DND-41 (cell line): ENCODE results near the gene MBP.

ENCODE experiments used
- ATAC-seq: fragments of 200-7000 bp; cut with Tn5 transposase; 3 replicates; pipeline ENCODE4 v1.9.1; 2021; ENCODE audit warnings: low read depth; ENCODE audit not compliant: insufficient read depth
- DNase-seq: peaks from one replicate; pipeline ENCODE4 v3.0.0-alpha.2; 2020
- H2AFZ ChIP-seq: 2 replicates; pipeline ENCODE4 v1.6.0; 2012; ENCODE audit warnings: low read depth, low read length
- H3K27ac ChIP-seq: 2 replicates; pipeline ENCODE4 v1.5.1; 2012; ENCODE audit warnings: low read length, inconsistent platforms
- H3K27me3 ChIP-seq: fragments of 200-600 bp; sonication (generic); 2 replicates; pipeline ENCODE4 v1.6.0; 2012; ENCODE audit warnings: low read length, mild to moderate bottlenecking, inconsistent platforms; ENCODE audit not compliant: insufficient read depth, poor library complexity
- H3K36me3 ChIP-seq: 2 replicates; pipeline ENCODE4 v1.5.1; 2012; ENCODE audit warnings: low read length, inconsistent platforms; ENCODE audit not compliant: insufficient read depth
- H3K4me1 ChIP-seq: 2 replicates; pipeline ENCODE4 v1.5.1; 2012; ENCODE audit warnings: mild to moderate bottlenecking, low read length; ENCODE audit not compliant: insufficient read depth
- H3K4me2 ChIP-seq: 2 replicates; pipeline ENCODE4 v1.6.0; 2012; ENCODE audit warnings: mild to moderate bottlenecking, moderate library complexity, low read length, inconsistent platforms; ENCODE audit not compliant: insufficient read depth
- H3K4me3 ChIP-seq, 2 experiments: fragments of 200-600 bp in 1 of 2; shearing (Covaris generic) in 1 of 2; 2 replicates each; pipeline ENCODE4 v1.5.1; 2012 to 2016; ENCODE audit warnings: inconsistent platforms in 2 of 2, low read length in 2 of 2, mild to moderate bottlenecking in 2 of 2, low read depth in 1 of 2, moderate library complexity in 1 of 2
- H3K79me2 ChIP-seq: 2 replicates; pipeline ENCODE4 v1.6.0; 2012; ENCODE audit warnings: low read length, inconsistent platforms; ENCODE audit not compliant: insufficient read depth
- H3K9ac ChIP-seq: 2 replicates; pipeline ENCODE4 v1.6.0; 2012; ENCODE audit warnings: low read depth, mild to moderate bottlenecking, inconsistent platforms, low read length, moderate library complexity
- H3K9me3 ChIP-seq: 2 replicates; pipeline ENCODE4 v1.5.1; 2012; ENCODE audit warnings: low read length, moderate library complexity, mild to moderate bottlenecking, inconsistent platforms; ENCODE audit not compliant: insufficient read depth, severe bottlenecking
- H4K20me1 ChIP-seq: 2 replicates; pipeline ENCODE4 v1.6.0; 2012; ENCODE audit warnings: low read length; ENCODE audit not compliant: insufficient read depth
- EZH2 ChIP-seq: IDR thresholded peaks from 3 replicates; pipeline ENCODE4 v1.6.1; 2012; ENCODE audit warnings: borderline replicate concordance, low read depth, mild to moderate bottlenecking, moderate library complexity, low read length, inconsistent platforms; ENCODE audit not compliant: severe bottlenecking
- TF ChIP-seq, protein P1 (sequence below): IDR thresholded peaks from 2 replicates; pipeline ENCODE4 v1.5.1; 2012; ENCODE audit warnings: borderline replicate concordance, low read length, moderate library complexity, mild to moderate bottlenecking; ENCODE audit not compliant: poor library complexity, severe bottlenecking; ENCODE audit errors: extremely low read depth

Gene MBP

DNA sequence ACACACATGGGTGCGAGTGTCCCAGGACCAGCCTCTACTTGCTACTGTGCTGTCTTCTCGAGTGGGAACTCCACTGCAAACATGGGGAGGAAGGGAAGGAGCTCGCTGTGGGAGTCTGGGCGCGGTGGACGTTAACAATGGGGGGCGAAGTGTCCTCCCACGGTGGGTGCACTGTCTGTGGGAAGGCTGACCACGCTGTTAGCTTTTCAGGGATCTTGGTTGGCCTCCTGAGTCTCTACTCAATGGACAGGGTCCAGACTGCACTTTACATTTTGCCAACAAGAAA lies 146.7 kb downstream of the MBP start:
- no peaks in the 10 kb centered on the region for H3K27me3 ChIP-seq
- H3K9ac ChIP-seq: no peak overlapping the region
- no peak overlapping the region for H3K4me3 ChIP-seq
- no peak overlapping the region for H2AFZ ChIP-seq
- H3K79me2 ChIP-seq: no peaks in the 10 kb centered on the region
- H4K20me1 ChIP-seq: no peaks in the 10 kb centered on the region
- TF ChIP-seq, protein P1, sequence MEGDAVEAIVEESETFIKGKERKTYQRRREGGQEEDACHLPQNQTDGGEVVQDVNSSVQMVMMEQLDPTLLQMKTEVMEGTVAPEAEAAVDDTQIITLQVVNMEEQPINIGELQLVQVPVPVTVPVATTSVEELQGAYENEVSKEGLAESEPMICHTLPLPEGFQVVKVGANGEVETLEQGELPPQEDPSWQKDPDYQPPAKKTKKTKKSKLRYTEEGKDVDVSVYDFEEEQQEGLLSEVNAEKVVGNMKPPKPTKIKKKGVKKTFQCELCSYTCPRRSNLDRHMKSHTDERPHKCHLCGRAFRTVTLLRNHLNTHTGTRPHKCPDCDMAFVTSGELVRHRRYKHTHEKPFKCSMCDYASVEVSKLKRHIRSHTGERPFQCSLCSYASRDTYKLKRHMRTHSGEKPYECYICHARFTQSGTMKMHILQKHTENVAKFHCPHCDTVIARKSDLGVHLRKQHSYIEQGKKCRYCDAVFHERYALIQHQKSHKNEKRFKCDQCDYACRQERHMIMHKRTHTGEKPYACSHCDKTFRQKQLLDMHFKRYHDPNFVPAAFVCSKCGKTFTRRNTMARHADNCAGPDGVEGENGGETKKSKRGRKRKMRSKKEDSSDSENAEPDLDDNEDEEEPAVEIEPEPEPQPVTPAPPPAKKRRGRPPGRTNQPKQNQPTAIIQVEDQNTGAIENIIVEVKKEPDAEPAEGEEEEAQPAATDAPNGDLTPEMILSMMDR: no peak
- no peak for TF ChIP-seq EZH2
- H3K4me1 ChIP-seq: peaks cover 5% of the 10 kb centered on the region; the same call in 1 of the 2 replicates
- H3K27ac ChIP-seq: no peak overlapping the region
- H3K9me3 ChIP-seq: no peaks in the 10 kb centered on the region
- ATAC-seq: no peak
- no peak overlapping the region for H3K4me2 ChIP-seq
- DNase-seq: no peak
- no peaks in the 10 kb centered on the region for H3K36me3 ChIP-seq

- H3K9ac ChIP-seq: no peak overlapping the region
- DNase-seq (no peak), ATAC-seq (no peak)
- no peaks in the 10 kb centered on the region for H3K36me3 ChIP-seq
- H3K27me3 ChIP-seq: no peaks in the 10 kb centered on the region
- no peak overlapping the region for H3K27ac ChIP-seq
- no peak overlapping the region for H3K4me2 ChIP-seq
- no peaks in the 10 kb centered on the region for H3K79me2 ChIP-seq
- H2AFZ ChIP-seq: no peak overlapping the region
- H3K9me3 ChIP-seq: no peaks in the 10 kb centered on the region
- no peaks in the 10 kb centered on the region for H4K20me1 ChIP-seq
- no peak overlapping the region for H3K4me3 ChIP-seq
- TF ChIP-seq EZH2: no peak
- TF ChIP-seq, protein P1: no peak
- H3K4me1 ChIP-seq: peaks cover 5% of the 10 kb centered on the region; the same call in 1 of the 2 replicates
Measured at GRCh38 chr18:76985156-76985950, 147.2 kb downstream of the MBP start.

GRCh38 chr18:76984193-76985155 lies 148.1 kb downstream of the MBP start:
- no peaks in the 10 kb centered on the region for H3K27me3 ChIP-seq
- peaks cover 5% of the 10 kb centered on the region; the same call in 1 of the 2 replicates for H3K4me1 ChIP-seq
- ATAC-seq (no peak), DNase-seq (no peak)
- H3K9me3 ChIP-seq: no peaks in the 10 kb centered on the region
- H3K79me2 ChIP-seq: no peaks in the 10 kb centered on the region
- no peaks in the 10 kb centered on the region for H4K20me1 ChIP-seq
- no peak for TF ChIP-seq EZH2
- TF ChIP-seq, protein P1: no peak
- no peak overlapping the region for H3K27ac ChIP-seq
- H3K4me2 ChIP-seq: no peak overlapping the region
- H3K36me3 ChIP-seq: no peaks in the 10 kb centered on the region
- H3K4me3 ChIP-seq: no peak overlapping the region
- no peak overlapping the region for H2AFZ ChIP-seq
- H3K9ac ChIP-seq: no peak overlapping the region
